Endometrial microvascular endothelial cells (primary cell): ENCODE measurements around the gene ZNF521. TPM values are rescaled to one million over a fixed set of nuclear protein-coding genes. Genes with fewer than 3 reads are reported as not detected.
"Not testable (repeated sequence)": the region's sequence is repeated elsewhere in the genome, so short reads cannot be mapped to it uniquely, and the experiment has no call there.

Experiments
- in situ Hi-C: cut with HindIII; loops from 2 replicates; pipeline ENCODE4 v1.10.0; 2017; ENCODE audit warnings: low sequenced_read_pairs, low pct_unique_long_range_greater_than_20kb; ENCODE audit errors: inconsistent ontology term
- total RNA-seq: library from RNA; depleted of rRNA; stranded (reverse); fragments of >200 nt; gene quantifications from one replicate; pipeline ENCODE4 v1.2.3, GENCODE V29; 2015; ENCODE audit errors: inconsistent ontology term

Gene ZNF521
- total RNA-seq, 1 donor from 2014 or later = 43.0 TPM

- in situ Hi-C loops = no loop called here
Observed at GRCh38 chr18:25044694-25045093, 307.3 kb downstream of the ZNF521 start.

GRCh38 chr18:25043104-25043503 is 308.9 kb downstream of the ZNF521 start:
- in situ Hi-C loops = no loop called here

DNA sequence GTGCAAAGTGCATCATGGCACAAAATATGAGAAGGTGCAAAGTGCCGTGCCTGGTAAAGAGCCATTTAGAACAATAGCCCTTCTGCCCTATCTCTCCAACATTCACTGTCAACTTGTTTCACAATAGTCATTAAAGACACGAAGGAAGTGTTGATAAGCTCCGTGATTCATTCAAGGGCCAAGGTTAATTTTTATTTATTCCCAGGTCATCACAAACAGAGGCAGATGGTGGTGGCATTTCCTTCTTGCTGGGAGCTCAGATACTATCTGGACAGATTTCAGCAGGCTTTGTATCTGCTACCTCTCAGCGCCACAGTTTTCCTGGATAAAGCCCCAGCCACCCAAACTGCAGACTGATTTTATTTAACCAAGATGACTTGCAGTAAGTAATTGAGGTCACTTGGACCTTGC is 309.3 kb downstream of the ZNF521 start:
- in situ Hi-C loops = no loop called here

DNA sequence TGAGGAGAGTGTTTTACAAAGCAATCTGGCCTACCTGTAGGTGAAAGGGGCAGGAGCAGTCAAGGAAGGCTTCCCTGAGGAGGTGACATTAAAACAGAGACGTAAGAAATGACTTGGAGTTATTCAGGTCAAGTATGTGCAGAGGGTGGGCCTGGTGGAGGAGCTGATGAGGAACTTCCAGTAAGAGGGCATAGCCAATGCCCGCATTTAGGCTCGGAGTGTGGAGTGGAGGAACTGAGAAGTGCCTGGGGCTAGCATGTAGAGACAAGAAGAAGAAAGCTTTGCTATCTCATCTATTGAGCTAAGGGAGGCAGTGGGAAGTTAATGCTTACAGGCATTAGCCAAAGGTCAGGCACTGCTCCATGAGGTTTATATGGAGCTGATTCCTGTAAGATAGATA is 312.2 kb downstream of the ZNF521 start:
- in situ Hi-C loops = no loop called here

DNA sequence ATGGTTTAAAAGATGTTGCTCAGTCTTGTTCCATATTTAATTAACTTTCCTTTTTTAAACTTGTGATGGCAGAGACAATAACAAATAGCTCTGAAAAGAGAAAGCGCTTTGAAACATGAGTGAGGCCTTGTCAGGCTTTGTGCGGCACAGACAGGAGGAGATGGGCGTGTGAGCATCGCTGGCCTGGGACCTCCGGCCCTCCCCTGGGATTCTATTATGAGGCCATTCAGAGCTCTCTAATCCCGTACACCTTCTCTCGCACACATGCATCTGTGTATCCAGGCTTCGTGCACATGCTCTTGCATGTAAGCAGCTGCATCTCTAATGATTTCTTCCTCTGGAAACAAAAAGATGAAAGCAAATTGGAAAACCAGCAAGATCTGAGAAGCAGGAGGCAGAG is 313.7 kb downstream of the ZNF521 start:
- in situ Hi-C loops = no loop called here

DNA sequence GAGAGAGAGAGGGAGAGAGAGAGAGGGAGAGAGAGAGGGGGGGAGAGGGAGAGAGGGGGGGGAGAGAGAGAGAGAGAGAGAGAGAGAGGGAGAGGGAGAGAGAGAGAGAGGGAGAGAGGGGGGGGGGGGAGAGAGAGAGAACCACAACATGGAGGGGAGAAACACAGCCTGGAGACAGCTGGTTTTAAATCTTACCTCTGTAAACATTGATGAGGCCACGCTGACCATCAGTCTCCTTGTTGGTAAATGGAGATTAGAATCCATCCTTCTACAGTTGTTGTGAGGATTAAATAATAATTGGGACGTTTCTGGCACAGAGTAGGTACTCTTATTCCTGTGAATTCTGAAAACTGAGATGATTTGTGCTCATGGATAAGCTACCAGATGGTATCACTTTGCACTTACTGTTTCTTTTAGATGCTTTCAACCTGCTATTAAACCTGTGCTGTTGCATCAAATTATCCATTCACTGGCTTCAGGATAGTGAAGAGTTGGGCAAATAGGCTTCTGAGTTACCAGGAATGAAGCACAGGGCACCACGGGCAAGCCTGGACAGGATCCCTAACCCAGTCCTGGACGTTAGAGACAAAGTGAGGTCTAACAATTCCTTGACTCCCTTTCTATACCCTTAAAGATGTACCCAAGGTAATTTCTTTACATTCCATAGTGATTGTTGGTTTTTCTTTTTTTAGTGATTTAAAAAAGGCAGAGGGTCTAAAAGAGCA is 318.1 kb downstream of the ZNF521 start:
- in situ Hi-C loops = no loop called here

GRCh38 chr18:25033175-25033574 is 318.8 kb downstream of the ZNF521 start:
- in situ Hi-C loops = not testable (repeated sequence)

GRCh38 chr18:25029802-25030201 is 322.2 kb downstream of the ZNF521 start:
- in situ Hi-C loops = no loop called here

- in situ Hi-C loops = no loop called here
Observed at GRCh38 chr18:25019931-25020330, 332.0 kb downstream of the ZNF521 start.

DNA sequence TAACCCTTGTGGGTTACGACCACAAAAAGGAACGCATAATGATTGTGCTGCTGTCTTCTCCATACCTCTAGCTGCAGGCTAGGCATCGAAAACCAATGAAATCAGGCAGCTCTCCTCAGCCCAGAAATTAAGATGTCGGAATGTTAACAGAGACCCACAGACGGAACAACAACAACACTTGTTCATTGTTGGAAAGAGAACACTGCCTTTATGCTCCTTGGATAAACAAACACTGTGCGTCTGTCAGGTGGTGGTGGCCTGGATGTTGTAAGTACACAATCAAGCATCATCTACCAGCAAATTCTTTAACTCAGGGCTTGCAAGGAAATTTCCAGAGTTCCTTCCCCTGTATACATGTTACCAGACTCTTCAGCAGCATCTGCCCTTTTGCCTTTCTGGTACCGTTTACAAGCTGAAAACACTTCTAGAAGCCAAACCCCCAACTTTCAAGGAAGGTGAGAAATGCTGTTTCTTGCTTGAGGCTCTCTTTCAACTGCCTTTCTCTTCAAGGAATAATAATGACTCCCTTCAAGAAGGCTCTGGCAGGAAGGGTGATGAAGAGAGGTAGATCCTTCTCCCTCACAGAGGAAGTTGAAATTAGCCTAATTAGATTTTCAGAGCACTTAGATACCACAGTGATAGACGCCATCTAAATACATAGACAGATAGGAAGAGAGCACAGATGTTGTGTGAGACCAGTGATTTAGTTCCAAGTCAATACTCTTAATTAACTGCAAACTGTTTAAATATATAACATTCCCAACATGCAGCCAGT is 332.7 kb downstream of the ZNF521 start:
- in situ Hi-C loops = no loop called here

- in situ Hi-C loops = no loop called here
Observed at GRCh38 chr18:25016666-25017065, 335.3 kb downstream of the ZNF521 start.

- in situ Hi-C loops = no loop called here
Observed at GRCh38 chr18:25016181-25016580, 335.8 kb downstream of the ZNF521 start.
